Measurements from ENCODE around the gene KCNMA1. TPM values are rescaled to one million over a fixed set of nuclear protein-coding genes. Genes with fewer than 3 reads are reported as not detected.

KCNMA1 gene
- total RNA-seq, 4 donors from 2014 or later = 68.4 to 170 (median 119) TPM

- in situ Hi-C loops (cut with MboI; ENCODE audit: low pct_ligation_motif_present in 1 of 4, low pct_unique_long_range_greater_than_20kb in 1 of 4, low sequenced_read_pairs in 3 of 4) = no loop called here
- H3K9me3 ChIP-seq = no peaks in the 10 kb centered on the region
- H3K27ac ChIP-seq = no peak overlapping the region
- intact Hi-C loops (cut with DNase I; ENCODE audit: low total_unique reads) = no loop called here
- no peak for DNase-seq
- TF ChIP-seq EP300 (IDR thresholded peaks at IDR 0.05; ENCODE audit: low read depth) (no peak), POLR2AphosphoS5 (IDR thresholded peaks at IDR 0.05) (no peak), POLR2A (IDR thresholded peaks at IDR 0.05) (no peak)
- TF ChIP-seq, protein P1, sequence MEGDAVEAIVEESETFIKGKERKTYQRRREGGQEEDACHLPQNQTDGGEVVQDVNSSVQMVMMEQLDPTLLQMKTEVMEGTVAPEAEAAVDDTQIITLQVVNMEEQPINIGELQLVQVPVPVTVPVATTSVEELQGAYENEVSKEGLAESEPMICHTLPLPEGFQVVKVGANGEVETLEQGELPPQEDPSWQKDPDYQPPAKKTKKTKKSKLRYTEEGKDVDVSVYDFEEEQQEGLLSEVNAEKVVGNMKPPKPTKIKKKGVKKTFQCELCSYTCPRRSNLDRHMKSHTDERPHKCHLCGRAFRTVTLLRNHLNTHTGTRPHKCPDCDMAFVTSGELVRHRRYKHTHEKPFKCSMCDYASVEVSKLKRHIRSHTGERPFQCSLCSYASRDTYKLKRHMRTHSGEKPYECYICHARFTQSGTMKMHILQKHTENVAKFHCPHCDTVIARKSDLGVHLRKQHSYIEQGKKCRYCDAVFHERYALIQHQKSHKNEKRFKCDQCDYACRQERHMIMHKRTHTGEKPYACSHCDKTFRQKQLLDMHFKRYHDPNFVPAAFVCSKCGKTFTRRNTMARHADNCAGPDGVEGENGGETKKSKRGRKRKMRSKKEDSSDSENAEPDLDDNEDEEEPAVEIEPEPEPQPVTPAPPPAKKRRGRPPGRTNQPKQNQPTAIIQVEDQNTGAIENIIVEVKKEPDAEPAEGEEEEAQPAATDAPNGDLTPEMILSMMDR (IDR thresholded peaks at IDR 0.05) = no peak
- H3K4me3 ChIP-seq = no peak overlapping the region
- no peaks in the 10 kb centered on the region for H3K36me3 ChIP-seq
- WGBS, 2 donors (ENCODE audit: low coverage in 1 of 2) = 81 to 87% methylated on average over 5 of the region's 5 CpGs
- peaks cover 0 to 3% (median 0%) of the 10 kb centered on the region in 4 donors for H3K4me1 ChIP-seq
- no peaks in the 10 kb centered on the region for H3K27me3 ChIP-seq
Measured at GRCh38 chr10:77679217-77679616, 41.6 kb upstream of the KCNMA1 start.

GRCh38 chr10:77678146-77678545, 40.5 kb upstream of the KCNMA1 start:
- TF ChIP-seq POLR2A (IDR thresholded peaks at IDR 0.05) = no peak
- no peaks in the 10 kb centered on the region for H3K27me3 ChIP-seq
- no peaks in the 10 kb centered on the region for H3K9me3 ChIP-seq
- peaks cover 0 to 3% (median 0%) of the 10 kb centered on the region in 4 donors for H3K4me1 ChIP-seq
- no peak overlapping the region for H3K27ac ChIP-seq
- H3K4me3 ChIP-seq = no peak overlapping the region
- DNase-seq = no peak
- 89% methylated on average over 2 of the region's 3 CpGs; no CpG with 5 or more reads in 1 of the 2 donors for WGBS, 2 donors (ENCODE audit: low coverage in 1 of 2)
- no peaks in the 10 kb centered on the region for H3K36me3 ChIP-seq
- intact Hi-C loops (cut with DNase I; ENCODE audit: low total_unique reads) = no loop called here
- in situ Hi-C loops (cut with MboI; ENCODE audit: low pct_ligation_motif_present in 1 of 4, low pct_unique_long_range_greater_than_20kb in 1 of 4, low sequenced_read_pairs in 3 of 4) = no loop called here

GRCh38 chr10:77675347-77675746, 37.7 kb upstream of the KCNMA1 start:
- H3K4me1 ChIP-seq = no peaks in the 10 kb centered on the region
- no peaks in the 10 kb centered on the region for H3K27me3 ChIP-seq
- DNase-seq = no peak
- no peaks in the 10 kb centered on the region for H3K36me3 ChIP-seq
- WGBS, 2 donors (ENCODE audit: low coverage in 1 of 2) = 61% methylated on average over 4 of the region's 4 CpGs; no CpG with 5 or more reads in 1 of the 2 donors
- H3K9me3 ChIP-seq = no peaks in the 10 kb centered on the region
- no peak overlapping the region for H3K27ac ChIP-seq
- TF ChIP-seq EP300 (IDR thresholded peaks at IDR 0.05; ENCODE audit: low read depth) (no peak), POLR2AphosphoS5 (IDR thresholded peaks at IDR 0.05) (no peak), POLR2A (IDR thresholded peaks at IDR 0.05) (no peak)
- TF ChIP-seq, protein P1 (IDR thresholded peaks at IDR 0.05) = no peak
- intact Hi-C loops (cut with DNase I; ENCODE audit: low total_unique reads) = no loop called here
- in situ Hi-C loops (cut with MboI; ENCODE audit: low pct_ligation_motif_present in 1 of 4, low pct_unique_long_range_greater_than_20kb in 1 of 4, low sequenced_read_pairs in 3 of 4) = no loop called here
- H3K4me3 ChIP-seq = no peak overlapping the region

DNA sequence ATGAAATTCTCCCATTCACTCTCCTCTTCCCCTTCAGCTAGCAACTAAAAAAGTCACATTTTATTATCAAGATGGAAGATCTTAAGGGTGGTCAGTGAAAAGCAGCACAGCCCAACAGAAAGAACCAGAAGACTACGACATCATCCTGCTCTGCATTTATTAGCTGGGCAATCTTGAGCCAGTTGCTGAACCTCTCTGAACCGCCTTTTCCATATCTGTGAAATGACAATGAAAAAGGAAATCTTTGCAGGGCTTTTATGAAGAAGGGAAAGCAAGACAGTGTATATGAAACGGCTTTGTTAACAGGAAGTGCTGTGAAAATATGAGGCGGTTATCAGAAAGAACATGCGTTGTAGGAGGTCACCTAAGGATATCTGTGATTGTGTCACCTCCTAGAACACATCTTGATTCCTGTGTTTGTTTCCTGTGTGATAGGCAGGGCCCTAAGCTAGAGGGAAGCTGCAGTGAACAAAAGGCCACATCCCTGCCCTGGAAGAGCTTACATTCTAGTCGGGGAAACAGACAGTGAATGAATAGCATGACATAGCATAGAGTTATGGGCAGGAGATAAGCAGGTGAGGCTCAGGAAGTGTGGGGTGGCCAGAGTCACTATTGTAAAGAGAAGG, 36.0 kb upstream of the KCNMA1 start:
- Histone ChIP-seq H3K36me3 (no peaks in the 10 kb centered on the region), H3K9me3 (no peaks in the 10 kb centered on the region), H3K4me3 (no peak overlapping the region), H3K27ac (no peak overlapping the region), H3K4me1 (no peaks in the 10 kb centered on the region), H3K27me3 (peaks cover 5% of the 10 kb centered on the region)
- in situ Hi-C loops (cut with MboI; ENCODE audit: low pct_ligation_motif_present in 1 of 4, low pct_unique_long_range_greater_than_20kb in 1 of 4, low sequenced_read_pairs in 3 of 4) = no loop called here
- WGBS, 2 donors (ENCODE audit: low coverage in 1 of 2) = 63 to 71% methylated on average over 5 to 6 of the region's 6 CpGs
- DNase-seq = no peak
- TF ChIP-seq EP300 (IDR thresholded peaks at IDR 0.05; ENCODE audit: low read depth) = no peak
- TF ChIP-seq POLR2A (IDR thresholded peaks at IDR 0.05) = no peak
- intact Hi-C loops (cut with DNase I; ENCODE audit: low total_unique reads) = no loop called here

DNA sequence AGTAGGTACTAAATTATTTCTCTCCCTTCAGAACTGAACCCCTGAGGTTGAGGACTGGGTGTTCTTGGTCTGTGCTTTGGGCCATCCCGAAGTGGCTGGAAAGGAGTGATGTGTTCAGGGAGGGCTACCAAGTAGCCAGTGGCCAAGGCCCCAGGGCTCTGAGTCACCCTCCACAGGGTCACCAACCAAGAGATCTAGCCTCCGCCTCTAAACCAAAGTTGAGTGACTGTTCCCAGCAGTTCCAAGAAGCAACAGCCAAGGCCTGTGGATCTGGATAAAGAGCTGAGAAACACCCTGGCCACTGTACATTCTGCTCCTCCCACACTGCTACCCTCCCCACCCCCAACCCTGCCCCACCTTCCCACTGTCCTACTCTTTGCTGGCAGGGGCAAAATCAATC, 35.5 kb upstream of the KCNMA1 start:
- in situ Hi-C loops (cut with MboI; ENCODE audit: low pct_ligation_motif_present in 1 of 4, low pct_unique_long_range_greater_than_20kb in 1 of 4, low sequenced_read_pairs in 3 of 4) (no loop called here), intact Hi-C loops (cut with DNase I; ENCODE audit: low total_unique reads) (no loop called here)
- TF ChIP-seq POLR2AphosphoS5 (IDR thresholded peaks at IDR 0.05) = no peak
- no peak for TF ChIP-seq POLR2A (IDR thresholded peaks at IDR 0.05)
- TF ChIP-seq EP300 (IDR thresholded peaks at IDR 0.05; ENCODE audit: low read depth) = no peak
- TF ChIP-seq, protein P1 (IDR thresholded peaks at IDR 0.05) = no peak
- DNase-seq = no peak
- no peaks in the 10 kb centered on the region for H3K9me3 ChIP-seq
- WGBS, 2 donors (ENCODE audit: low coverage in 1 of 2) = 96% methylated on average over 2 of the region's 2 CpGs; no CpG with 5 or more reads in 1 of the 2 donors
- H3K36me3 ChIP-seq = no peaks in the 10 kb centered on the region
- H3K27ac ChIP-seq = no peak overlapping the region
- no peak overlapping the region for H3K4me3 ChIP-seq
- peaks cover 5% of the 10 kb centered on the region for H3K27me3 ChIP-seq
- H3K4me1 ChIP-seq = no peaks in the 10 kb centered on the region
